Measurements from ENCODE around the gene TMC6. TPM values are rescaled to one million over a fixed set of nuclear protein-coding genes. Genes with fewer than 3 reads are reported as not detected.
"Not testable (repeated sequence)": the region's sequence is repeated elsewhere in the genome, so short reads cannot be mapped to it uniquely, and the experiment has no call there.

Gene TMC6, protein sequence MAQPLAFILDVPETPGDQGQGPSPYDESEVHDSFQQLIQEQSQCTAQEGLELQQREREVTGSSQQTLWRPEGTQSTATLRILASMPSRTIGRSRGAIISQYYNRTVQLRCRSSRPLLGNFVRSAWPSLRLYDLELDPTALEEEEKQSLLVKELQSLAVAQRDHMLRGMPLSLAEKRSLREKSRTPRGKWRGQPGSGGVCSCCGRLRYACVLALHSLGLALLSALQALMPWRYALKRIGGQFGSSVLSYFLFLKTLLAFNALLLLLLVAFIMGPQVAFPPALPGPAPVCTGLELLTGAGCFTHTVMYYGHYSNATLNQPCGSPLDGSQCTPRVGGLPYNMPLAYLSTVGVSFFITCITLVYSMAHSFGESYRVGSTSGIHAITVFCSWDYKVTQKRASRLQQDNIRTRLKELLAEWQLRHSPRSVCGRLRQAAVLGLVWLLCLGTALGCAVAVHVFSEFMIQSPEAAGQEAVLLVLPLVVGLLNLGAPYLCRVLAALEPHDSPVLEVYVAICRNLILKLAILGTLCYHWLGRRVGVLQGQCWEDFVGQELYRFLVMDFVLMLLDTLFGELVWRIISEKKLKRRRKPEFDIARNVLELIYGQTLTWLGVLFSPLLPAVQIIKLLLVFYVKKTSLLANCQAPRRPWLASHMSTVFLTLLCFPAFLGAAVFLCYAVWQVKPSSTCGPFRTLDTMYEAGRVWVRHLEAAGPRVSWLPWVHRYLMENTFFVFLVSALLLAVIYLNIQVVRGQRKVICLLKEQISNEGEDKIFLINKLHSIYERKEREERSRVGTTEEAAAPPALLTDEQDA
- total RNA-seq = 17.3 and 61.5 TPM in 2 replicates

DNA sequence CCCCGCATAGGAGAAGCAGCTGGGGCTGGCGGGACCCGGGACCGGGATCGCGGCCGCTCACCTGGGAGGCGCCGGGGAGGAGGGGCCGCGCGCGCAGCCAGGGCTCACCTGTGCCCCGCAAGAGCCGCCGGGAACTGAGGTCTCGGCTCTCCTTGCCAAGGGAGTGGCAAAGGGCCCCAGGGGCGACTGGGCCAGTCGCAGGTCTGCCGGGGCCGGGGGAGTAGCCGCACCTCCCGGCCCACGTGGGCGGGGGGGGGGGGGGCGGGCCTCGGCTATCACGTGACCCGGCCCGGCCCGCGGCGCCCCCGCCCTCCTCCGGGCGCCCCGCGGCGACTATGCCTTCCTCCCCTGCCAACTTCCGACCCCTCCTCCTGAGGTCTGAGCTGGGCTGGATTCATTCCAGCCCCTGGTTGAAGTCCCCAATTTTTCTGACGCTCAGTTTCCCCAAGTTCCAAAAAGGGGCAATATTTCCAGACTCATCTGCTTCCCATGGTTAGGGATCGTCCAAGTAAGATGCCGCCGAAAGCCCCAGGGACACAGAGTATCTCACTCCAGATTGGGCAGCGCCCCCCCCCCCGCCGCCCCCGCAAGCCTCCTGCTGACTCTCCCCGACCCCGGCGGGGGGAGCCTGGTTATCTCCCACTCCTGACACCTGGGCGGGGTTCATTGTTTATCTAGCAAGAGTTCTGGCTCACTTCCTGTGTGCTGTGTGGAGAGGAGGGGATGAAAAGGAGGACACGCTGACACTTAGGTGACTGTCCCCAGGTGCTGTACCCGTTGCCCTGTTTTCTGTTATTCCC is at the start of gene TMC6:
TMC6 (minus strand) TSS at position 205 of the 800 bp plus-strand sequence. CDS start 1,923 bp downstream, outside the sequence.
- no peak for DNase-seq (ENCODE audit: low read depth)

DNA sequence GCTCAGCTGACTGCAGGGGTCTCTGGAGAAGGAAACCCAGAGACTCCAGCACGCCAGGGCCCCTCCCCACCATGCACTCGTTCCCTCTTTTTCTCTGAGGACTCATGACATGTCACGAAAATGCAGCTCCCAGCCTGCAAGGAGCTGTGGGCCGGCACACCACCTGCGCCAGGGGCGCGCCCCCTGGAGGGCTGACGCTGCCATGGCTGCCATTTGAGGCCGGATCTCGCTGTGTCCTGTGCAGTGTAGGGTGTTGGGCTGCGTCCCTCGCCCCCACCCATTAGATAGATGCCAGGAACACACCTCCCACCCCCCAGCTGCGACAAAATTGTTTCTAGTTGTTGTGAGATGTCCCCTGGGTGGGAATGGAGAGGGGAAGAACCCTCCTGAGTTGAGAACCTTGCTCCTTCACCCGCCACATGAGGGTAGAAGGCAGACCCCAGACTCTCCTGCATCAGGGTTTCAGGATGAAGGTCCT is 48.0 kb upstream of the TMC6 start:
- no peak for DNase-seq (ENCODE audit: low read depth)

DNA sequence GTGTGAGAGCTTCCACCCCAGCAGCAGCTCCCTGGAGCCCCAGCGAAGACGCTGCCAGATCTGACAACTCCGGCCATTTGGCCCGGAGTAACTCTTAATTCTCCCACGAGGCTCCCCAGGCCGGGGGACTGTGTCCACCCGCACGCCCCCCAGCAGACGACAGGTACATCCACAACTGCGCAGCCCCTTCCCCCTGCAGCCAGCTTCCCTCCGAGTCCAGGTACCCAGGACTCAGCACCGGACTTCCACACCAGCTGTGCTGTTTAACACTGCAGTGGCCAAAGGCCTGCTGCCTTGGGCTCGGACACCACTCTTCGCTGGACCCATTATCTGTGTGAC is 47.1 kb upstream of the TMC6 start:
- DNase-seq (ENCODE audit: low read depth) = no peak

DNA sequence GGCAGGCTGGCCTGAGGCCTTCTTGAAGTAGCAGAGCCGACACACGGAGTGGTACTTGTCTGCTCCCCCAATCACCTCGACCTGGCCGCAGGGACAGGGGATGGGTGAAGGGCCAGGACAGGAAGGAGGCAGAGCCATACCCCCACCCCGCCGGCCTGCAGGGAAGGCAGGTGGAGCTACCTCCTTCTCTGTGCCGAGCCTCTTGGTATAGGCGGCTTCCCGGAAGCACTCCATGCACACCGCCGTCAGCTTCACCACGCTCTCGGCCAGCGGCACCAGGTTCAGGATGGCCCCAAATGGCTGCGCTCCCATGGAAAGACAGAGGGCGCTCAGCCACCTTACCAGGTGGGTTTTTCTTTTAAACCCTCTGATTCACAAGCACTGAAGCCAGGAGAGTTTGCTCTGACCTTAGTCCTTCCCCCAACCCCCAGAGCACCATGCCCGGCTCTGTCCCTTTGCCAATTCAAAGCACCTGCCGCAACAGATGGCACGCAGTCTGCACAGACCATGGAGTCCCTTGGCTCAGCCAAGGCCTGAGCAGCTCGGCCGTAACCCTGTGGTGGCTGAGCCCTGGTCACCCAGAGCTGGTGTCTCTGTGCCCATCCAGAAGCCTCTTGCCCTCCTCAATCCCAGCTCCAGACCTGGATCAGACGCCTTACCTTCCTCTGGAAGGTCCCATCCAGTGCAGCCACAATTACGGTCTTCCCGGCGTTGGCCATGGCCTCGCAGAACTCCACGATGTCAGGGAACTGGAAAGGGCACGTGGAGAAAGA is 46.5 kb upstream of the TMC6 start:
- no peak for DNase-seq (ENCODE audit: low read depth)

DNA sequence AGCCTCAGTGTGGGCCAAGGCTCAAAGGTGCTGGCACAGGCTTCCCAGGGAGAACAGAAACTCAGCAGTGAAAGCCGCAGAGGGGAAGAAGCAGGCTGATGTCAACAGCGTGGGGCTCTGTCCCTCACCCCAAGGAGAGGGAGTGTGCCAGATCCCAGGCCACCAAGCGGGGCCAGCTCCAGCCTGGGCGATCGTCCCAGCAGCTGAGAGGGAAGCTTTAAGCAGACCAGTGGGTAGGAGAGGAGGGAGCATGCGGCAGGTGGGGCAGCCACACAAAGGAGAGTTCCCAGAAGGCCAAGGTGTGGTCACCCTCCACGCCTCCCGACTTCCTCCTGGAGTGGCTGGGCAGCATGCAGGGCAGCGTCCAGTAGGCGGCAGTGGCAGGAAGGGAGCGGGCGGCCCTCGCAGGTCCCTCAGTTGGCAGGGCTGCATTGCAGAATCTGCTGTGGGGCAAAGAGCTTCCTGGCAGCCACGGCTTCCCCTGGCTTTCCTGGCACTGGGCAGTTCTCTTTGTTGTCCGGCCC is 45.9 kb upstream of the TMC6 start:
- DNase-seq (ENCODE audit: low read depth) = no peak

DNA sequence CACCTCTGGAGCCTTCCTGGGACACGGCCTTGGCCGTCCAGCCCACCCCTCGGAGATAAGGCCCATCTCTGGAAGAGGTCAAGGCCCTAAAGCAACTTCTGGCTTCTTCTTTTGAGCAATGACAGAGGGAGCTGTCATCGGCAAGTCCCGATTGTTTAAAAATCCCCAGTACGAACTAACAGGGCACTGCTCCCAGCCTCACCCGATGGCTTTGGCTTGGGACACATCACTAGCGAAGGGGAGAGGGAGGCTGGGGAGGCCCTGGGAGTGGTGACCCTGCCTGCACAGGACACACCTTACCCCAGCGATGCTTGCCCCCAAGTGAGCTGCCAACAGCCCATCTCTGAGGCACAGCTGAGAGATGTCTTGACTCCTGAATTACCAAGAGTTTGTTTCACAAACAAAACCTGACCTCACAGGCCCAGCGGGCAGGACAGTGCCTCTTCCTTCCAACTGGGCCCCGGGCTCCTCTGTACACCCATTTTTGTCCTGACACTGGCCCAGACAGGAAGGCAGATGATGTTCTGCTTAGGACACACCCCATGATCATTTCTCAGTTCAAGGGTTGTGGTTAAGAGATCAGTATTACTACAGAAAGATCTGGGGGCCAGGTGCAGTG is 44.7 kb upstream of the TMC6 start:
- DNase-seq (ENCODE audit: low read depth) = no peak

DNA sequence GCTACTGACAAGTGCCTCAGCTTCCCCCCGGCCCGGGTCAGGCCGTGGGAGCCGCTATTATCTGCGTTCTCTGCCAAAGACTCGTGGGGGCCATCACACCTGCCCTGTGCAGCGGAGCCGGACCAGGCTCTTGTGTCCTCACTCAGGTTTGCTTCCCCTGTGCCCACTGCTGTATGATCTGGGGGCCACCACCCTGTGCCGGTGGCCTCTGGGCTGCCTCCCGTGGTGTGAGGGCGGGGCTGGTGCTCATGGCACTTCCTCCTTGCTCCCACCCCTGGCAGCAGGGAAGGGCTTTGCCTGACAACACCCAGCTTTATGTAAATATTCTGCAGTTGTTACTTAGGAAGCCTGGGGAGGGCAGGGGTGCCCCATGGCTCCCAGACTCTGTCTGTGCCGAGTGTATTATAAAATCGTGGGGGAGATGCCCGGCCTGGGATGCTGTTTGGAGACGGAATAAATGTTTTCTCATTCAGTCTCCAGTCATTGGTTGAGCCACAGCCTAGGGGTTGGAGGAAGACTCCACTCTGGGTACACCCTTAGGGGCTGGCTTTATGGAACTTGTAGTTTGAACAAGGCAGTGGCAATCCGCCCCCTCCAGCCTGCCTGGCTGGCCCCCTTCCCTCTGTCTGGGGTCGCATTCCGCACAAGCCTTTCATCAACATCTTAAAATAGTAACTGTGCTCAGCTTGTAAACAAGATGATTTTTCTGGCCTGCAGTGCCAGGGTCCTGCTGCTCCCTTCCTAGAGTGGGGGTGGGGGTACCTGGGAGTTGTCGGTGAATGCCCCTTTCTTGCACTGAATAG is 43.9 kb upstream of the TMC6 start:
- DNase-seq (ENCODE audit: low read depth) = no peak

DNA sequence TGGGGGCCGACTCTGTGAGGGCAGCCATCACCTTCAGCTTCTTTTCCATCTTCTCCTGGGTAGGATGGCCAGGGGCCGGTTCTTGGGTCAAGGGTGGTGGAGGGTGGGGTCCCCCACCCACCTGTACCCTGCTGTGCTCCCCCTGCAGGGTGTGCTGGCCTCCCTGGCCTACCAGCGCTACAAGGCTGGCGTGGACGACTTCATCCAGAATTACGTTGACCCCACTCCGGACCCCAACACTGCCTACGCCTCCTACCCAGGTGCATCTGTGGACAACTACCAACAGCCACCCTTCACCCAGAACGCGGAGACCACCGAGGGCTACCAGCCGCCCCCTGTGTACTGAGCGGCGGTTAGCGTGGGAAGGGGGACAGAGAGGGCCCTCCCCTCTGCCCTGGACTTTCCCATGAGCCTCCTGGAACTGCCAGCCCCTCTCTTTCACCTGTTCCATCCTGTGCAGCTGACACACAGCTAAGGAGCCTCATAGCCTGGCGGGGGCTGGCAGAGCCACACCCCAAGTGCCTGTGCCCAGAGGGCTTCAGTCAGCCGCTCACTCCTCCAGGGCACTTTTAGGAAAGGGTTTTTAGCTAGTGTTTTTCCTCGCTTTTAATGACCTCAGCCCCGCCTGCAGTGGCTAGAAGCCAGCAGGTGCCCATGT is 43.2 kb upstream of the TMC6 start:
- not testable (repeated sequence) for DNase-seq (ENCODE audit: low read depth)

DNA sequence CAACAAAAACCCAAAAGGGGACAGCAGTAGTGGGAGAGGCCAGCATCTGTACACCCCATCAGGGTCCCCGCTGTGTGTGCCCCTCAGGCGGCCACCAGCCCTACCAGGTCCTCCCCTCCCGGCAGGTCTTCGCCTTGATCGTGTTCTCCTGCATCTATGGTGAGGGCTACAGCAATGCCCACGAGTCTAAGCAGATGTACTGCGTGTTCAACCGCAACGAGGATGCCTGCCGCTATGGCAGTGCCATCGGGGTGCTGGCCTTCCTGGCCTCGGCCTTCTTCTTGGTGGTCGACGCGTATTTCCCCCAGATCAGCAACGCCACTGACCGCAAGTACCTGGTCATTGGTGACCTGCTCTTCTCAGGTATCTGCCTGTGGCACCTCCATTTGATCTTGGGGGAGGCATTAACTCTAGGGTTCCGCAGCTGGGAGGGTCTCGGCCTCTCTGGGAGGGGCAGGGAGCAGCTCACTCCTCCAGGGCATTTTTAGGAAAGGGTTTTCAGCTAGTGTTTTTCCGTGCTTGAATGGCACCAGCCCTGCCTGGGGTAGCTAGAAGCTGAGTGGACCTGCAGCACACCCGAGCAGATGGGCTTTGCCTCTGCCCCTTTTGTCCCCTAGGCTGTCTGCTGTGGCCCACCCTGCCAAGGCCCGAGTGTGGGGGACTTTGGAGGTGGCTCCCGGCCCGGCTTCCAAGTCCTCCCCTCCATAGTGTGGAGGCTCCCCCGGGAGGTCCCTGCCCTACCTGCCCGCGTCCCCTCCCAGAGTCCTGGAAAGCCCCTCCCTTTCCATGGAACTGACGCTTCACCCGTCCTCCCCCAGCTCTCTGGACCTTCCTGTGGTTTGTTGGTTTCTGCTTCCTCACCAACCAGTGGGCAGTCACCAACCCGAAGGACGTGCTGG is 42.4 kb upstream of the TMC6 start:
- no peak for DNase-seq (ENCODE audit: low read depth)

DNA sequence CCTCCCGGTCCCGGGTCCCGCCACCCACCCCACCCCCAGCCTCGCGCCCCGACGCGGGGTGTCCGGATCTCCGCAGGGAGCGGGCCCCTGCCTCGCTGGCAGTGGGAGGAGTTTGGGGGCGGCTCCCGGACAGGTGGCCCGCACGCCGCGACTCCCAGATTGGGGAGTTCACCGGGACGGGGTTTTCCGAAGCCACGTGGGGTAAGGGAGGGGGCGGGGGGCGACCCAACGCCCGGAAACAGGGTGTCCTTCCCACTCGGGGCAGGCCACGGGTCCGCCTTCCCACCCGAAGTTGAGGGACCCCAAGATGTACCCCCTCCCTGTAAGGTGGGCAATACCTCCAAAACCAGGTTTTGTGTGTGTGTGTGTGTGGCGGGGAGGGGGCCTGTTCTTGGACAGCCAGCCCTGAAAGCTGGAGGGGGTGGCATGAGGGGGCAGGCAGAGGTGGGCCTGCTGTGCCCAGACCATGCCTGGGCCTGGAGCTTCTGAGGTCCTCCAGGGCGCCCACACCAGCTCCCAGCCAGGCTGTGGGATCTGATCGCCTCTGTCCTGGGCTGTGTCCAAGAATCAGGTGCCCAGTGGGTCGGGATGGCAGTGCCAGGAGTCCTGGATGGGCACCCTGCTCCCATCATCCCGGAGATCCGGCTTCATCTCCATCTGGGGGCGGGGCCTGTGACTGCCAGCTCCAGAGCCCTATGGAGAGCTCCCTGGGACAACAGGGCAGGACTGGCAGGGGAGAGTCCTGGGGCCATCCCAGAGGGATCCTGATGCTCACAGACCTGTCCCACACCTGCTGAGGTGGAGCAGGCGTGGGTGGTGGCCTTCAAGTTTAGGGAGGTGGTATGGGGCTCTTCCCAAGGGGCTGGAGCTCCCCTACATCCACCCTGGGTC is 40.6 kb upstream of the TMC6 start:
- peak; percentile 45 for DNase-seq (ENCODE audit: low read depth)

DNA sequence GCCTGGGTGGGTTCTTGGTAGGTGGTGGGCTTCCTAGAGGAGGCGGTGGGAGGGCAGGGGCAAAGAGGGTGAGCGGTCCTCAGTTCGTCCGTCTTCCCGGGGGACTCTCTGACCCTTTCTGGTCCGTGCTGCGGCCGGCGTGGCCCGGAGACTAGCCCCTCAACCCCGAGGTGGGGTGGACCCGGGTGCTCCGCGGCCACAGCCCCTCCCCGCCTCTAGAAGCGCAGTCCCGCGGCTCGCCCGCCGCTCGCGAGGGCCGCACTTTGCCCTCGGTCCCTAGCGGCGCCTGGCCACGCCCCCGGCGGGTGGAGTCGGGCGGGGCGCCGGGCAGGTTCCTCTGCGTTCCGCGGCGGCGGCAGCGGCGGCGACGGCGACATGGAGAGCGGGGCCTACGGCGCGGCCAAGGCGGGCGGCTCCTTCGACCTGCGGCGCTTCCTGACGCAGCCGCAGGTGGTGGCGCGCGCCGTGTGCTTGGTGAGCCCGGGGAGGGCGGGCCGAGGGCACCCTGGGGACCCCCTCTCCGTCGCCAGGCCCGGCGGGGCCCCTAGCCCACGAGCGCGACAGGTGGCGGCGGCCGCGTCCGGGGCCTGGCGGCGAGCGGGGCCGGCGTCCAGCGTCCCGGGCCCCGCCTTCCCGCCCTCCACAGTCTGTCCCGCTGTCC is 39.8 kb upstream of the TMC6 start, which contains the start of gene SYNGR2:
SYNGR2 (plus strand) TSS at position 340 of the 661 bp plus-strand sequence; CDS start at position 376, 36 bp downstream.
- DNase-seq (ENCODE audit: low read depth) = no peak

DNA sequence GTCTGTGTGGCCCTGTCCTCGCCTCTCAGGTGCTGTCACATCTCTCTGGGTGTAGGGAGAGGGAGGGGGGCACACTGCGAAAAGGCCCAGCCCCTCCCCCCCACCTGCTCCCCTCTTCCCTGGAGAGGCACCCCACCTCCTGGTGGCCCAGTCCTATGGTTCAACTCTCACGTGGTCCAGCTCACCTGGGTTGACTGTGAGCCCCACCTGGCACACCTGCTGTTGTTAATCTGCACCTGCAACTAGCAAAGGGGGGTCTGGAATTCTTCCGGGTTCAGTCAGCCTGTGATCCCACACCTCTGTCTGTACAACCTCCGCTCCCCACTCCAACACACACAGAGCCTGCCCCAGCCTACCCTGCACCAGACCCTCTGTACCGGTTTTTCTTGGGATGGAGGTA is 37.9 kb upstream of the TMC6 start:
- no peak for DNase-seq (ENCODE audit: low read depth)

DNA sequence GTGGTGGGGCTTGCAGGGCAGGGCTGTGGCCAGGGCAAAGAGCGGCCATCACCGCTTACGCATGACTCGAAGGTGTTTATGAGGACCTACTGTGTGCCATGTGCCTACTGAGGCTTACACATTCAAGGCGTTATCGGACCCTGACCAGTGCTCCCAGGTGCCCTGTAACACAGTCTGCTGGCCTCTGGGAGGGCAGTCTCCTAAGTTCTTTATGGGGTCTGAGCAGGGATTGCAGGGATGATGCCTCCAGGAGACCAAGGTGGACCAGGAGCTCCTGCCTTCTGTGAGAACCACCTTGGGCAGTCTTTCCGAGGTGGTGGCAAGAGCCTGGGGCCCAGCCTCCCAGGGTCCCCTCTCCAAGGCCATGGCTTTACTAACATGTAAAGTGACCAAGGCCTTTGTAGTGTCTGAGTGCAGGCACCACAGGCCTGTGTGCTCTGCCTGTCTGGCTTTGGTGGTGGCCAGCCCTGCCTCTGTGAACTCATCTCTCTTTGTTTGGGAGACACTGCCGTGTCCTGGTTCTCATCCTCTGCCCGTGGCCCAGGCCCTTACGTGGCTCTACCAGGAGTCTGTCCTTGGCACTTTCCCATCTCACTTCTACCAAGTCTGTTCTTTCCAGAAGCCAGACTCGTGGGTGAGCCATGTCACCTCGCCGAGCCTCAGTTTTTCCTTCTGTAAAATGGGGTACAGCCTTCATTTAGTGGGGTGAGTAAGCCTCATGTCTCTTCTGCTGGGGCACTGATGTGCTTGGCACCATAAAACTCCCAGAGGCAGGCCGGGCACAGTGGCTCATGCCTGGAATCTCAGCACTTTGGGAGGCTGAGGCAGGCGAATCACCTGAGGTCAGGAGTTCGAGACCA is 36.4 kb upstream of the TMC6 start:
- DNase-seq (ENCODE audit: low read depth) = no peak

DNA sequence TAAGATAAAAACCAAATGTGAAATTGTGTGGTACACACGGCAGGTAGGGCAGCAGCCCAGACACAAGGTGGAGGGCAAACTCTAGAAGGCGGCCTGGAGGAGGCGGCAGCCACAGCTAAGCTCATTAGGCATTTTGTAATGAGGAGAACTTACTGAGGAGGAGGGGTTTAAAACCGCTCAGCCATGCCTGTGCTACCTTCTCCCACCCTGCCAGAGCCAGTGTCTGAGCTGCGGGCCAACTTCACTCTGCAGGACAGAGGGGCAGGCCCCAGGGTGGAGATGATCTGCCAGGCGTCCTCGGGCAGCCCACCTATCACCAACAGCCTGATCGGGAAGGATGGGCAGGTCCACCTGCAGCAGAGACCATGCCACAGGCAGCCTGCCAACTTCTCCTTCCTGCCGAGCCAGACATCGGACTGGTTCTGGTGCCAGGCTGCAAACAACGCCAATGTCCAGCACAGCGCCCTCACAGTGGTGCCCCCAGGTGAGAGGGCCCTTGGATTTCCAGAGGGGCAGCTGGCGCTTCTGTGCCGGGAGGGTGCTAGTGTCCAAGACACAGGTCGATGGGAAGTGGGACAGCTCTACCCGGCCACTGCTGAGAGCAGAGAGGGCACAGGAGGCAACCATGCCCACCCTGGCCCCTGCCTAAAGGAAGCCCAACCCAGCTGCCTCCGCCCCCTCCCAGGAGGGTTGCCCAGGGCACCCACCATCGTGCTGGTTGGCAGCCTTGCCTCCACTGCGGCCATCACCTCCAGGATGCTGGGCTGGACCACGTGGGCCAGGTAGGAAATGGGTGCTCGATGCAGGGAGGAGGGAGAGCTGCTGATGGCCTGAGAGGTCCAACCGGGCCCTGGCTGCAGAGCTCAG is 35.6 kb upstream of the TMC6 start:
- no peak for DNase-seq (ENCODE audit: low read depth)
